Activated naive CD8-positive, alpha-beta T cell treated with anti-CD3 and anti-CD28 coated beads for 36 hours (primary cell): ENCODE measurements around the gene DYNC2I2. TPM values are rescaled to one million over a fixed set of nuclear protein-coding genes. Genes with fewer than 3 reads are reported as not detected.
"Not testable (repeated sequence)": the region's sequence is repeated elsewhere in the genome, so short reads cannot be mapped to it uniquely, and the experiment has no call there.

Source experiments
- DNase-seq: peaks from one replicate; pipeline ENCODE4 v3.0.0; 2021
- H3K27ac Mint-ChIP-seq: one replicate; pipeline ENCODE4 v1.8.0; 2022; ENCODE audit warnings: mild to moderate bottlenecking, moderate library complexity, mixed read lengths
- H3K27me3 Mint-ChIP-seq: one replicate; pipeline ENCODE4 v1.8.0; 2022; ENCODE audit warnings: mild to moderate bottlenecking, mixed read lengths
- H3K36me3 Mint-ChIP-seq: one replicate; pipeline ENCODE4 v1.8.0; 2021; ENCODE audit warnings: mild to moderate bottlenecking, mixed read lengths
- H3K4me1 Mint-ChIP-seq: one replicate; pipeline ENCODE4 v1.8.0; 2021; ENCODE audit warnings: mixed read lengths
- H3K4me3 Mint-ChIP-seq: one replicate; pipeline ENCODE4 v1.8.0; 2022; ENCODE audit warnings: mild to moderate bottlenecking, moderate library complexity, mixed read lengths
- H3K9me3 Mint-ChIP-seq: one replicate; pipeline ENCODE4 v1.8.0; 2022; ENCODE audit warnings: mixed read lengths
- total RNA-seq, 2 experiments: library from RNA; stranded (reverse); gene quantifications; one replicate each; pipeline ENCODE4 v1.2.3, GENCODE V29; 2021

The DYNC2I2 gene
- total RNA-seq, 2 experiments from 2014 or later = 34.3 to 38.1 TPM

- Mint-ChIP-seq H3K27ac (peak overlapping the region; percentile 97), H3K9me3 (no peaks in the 10 kb centered on the region), H3K36me3 (peaks cover 44% of the 10 kb centered on the region), H3K4me3 (peak overlapping the region; percentile 96), H3K27me3 (peaks cover 4% of the 10 kb centered on the region), H3K4me1 (peaks cover 57% of the 10 kb centered on the region)
- DNase-seq = peak; percentile 32
Observed at GRCh38 chr9:128689820-128690683, 33.4 kb upstream of the DYNC2I2 start.

DNA sequence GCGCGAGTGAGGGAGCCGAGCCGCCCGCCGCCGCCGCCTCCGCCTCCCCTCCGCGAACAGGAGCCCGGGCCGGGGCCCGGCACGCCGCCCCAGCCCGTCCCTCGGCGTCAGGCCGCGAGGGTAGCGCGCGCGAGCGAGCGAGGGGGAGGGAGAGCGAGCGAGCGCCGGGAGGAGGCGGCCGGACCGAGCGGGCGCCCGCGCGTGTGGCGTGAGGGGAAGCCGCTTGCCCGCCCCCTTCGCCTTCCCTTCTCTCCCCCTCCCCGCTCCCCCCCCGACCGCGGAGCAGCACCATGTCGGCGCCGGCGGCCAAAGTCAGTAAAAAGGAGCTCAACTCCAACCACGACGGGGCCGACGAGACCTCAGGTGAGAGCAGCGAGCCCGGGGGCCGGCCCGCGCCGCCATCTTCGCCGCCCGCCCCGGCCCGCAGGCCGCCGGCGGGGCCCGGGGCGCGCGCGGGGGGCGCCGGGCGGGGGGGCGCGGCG lies 32.7 kb upstream of the DYNC2I2 start:
- H3K27ac Mint-ChIP-seq = peak overlapping the region; percentile 27
- DNase-seq = no peak
- peaks cover 38% of the 10 kb centered on the region for H3K36me3 Mint-ChIP-seq
- H3K4me3 Mint-ChIP-seq = peak overlapping the region; percentile 63
- peaks cover 59% of the 10 kb centered on the region for H3K4me1 Mint-ChIP-seq
- H3K9me3 Mint-ChIP-seq = no peaks in the 10 kb centered on the region
- H3K27me3 Mint-ChIP-seq = peaks cover 4% of the 10 kb centered on the region

- Mint-ChIP-seq H3K36me3 (peaks cover 39% of the 10 kb centered on the region), H3K9me3 (no peaks in the 10 kb centered on the region), H3K4me3 (peak within 1 kb of the TSS; percentile 81), H3K27me3 (peaks cover 4% of the 10 kb centered on the region), H3K4me1 (peaks cover 57% of the 10 kb centered on the region), H3K27ac (peak within 1 kb of the TSS; percentile 88)
- peak; percentile 99 for DNase-seq
Observed at GRCh38 chr9:128688501-128689292, 32.0 kb upstream of the DYNC2I2 start, which contains the start of gene SET. Gene SET (plus strand): TSS chr9:128689222. CDS start chr9:128689583, 361 bp downstream.

GRCh38 chr9:128687453-128687852 lies 30.8 kb upstream of the DYNC2I2 start:
- Mint-ChIP-seq H3K4me3 (peak overlapping the region; percentile 81), H3K36me3 (peaks cover 40% of the 10 kb centered on the region), H3K27me3 (peaks cover 4% of the 10 kb centered on the region), H3K4me1 (peaks cover 53% of the 10 kb centered on the region), H3K27ac (peak overlapping the region; percentile 88), H3K9me3 (no peaks in the 10 kb centered on the region)
- no peak for DNase-seq

DNA sequence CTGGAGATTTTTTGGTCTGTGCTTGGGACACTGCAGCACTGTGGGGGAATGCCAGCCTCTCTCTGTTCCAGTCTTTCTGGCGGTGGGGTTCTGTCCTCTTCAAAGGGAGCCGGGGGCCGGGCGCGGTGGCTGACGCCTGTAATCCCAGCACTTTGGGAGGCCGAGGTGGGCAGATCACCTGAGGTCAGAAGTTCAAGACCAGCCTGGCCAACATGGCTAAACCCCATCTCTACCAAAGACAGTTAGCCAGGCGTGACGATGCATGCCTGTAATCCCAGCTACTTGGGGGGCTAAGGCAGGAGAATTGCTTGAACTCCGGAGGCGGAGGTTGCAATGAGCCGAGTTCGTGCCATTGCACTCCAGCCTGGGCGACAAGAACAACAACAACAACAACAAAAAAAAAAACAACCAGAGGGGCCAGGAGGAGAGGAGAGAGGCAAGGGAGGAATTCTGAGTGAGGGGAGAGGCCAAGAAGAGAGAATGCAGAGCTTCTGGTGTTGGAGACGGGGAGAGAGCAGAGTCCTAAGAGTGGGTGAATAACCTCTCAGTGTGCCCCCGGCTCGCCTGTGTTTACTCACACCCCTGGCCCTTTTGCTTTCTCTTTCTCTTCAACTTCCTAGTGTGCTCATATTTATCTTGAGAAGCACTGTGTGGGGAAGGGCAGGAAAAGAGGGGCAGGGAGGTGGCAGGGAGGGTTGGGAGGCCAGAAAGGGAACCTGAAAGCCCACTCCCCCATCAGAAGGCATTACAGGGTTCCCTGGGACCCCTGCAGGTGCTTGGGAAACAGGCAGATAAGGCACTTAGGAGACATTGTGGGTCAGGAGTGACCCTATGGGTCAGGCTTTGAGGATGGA lies 29.2 kb upstream of the DYNC2I2 start:
- peak overlapping the region; percentile 96 for H3K27ac Mint-ChIP-seq
- H3K9me3 Mint-ChIP-seq = no peaks in the 10 kb centered on the region
- peak overlapping the region; percentile 97 for H3K4me3 Mint-ChIP-seq
- H3K27me3 Mint-ChIP-seq = peaks cover 4% of the 10 kb centered on the region
- peak; percentile 34 for DNase-seq
- H3K4me1 Mint-ChIP-seq = peaks cover 44% of the 10 kb centered on the region
- peaks cover 33% of the 10 kb centered on the region for H3K36me3 Mint-ChIP-seq

- Mint-ChIP-seq H3K4me1 (peaks cover 44% of the 10 kb centered on the region), H3K36me3 (peaks cover 27% of the 10 kb centered on the region), H3K4me3 (peak overlapping the region; percentile 97), H3K9me3 (no peaks in the 10 kb centered on the region), H3K27ac (peak overlapping the region; percentile 96), H3K27me3 (no peaks in the 10 kb centered on the region)
- peak; percentile 83 for DNase-seq
Observed at GRCh38 chr9:128684325-128685199, 27.9 kb upstream of the DYNC2I2 start.

- Mint-ChIP-seq H3K27me3 (no peaks in the 10 kb centered on the region), H3K36me3 (peaks cover 27% of the 10 kb centered on the region), H3K27ac (peak overlapping the region; percentile 96), H3K9me3 (no peaks in the 10 kb centered on the region), H3K4me3 (peak overlapping the region; percentile 97), H3K4me1 (peaks cover 44% of the 10 kb centered on the region)
- no peak for DNase-seq
Observed at GRCh38 chr9:128684065-128684324, 27.3 kb upstream of the DYNC2I2 start.

- peak overlapping the region; percentile 97 for H3K4me3 Mint-ChIP-seq
- peaks cover 27% of the 10 kb centered on the region for H3K36me3 Mint-ChIP-seq
- H3K27ac Mint-ChIP-seq = peak overlapping the region; percentile 96
- H3K9me3 Mint-ChIP-seq = no peaks in the 10 kb centered on the region
- DNase-seq = peak; percentile 59
- no peaks in the 10 kb centered on the region for H3K27me3 Mint-ChIP-seq
- peaks cover 44% of the 10 kb centered on the region for H3K4me1 Mint-ChIP-seq
Observed at GRCh38 chr9:128683340-128684064, 26.9 kb upstream of the DYNC2I2 start.

- no peak for DNase-seq
- Mint-ChIP-seq H3K27ac (no peak overlapping the region), H3K9me3 (no peaks in the 10 kb centered on the region), H3K36me3 (peaks cover 16% of the 10 kb centered on the region), H3K27me3 (no peaks in the 10 kb centered on the region), H3K4me3 (no peak overlapping the region), H3K4me1 (peaks cover 2% of the 10 kb centered on the region)
Observed at GRCh38 chr9:128677794-128678193, 21.1 kb upstream of the DYNC2I2 start.

DNA sequence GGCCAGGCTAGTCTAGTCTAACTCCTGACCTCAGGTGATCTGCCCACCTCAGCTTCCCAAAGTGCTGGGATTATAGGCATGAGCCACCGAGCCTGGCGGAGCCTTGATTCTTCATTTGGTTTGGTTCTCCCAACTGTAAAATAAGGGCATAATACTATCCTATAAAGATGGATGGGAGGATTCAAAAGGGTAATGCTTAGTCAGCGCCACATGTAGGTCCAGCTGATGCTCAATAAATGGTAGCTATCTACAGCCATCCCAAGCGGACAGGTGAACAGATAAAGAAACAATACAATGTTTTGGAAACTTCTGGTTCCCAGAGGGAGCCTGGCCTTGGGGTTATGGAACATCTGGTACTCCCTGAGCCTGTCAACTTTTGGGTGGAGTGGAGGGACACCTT lies 18.7 kb upstream of the DYNC2I2 start:
- H3K9me3 Mint-ChIP-seq = no peaks in the 10 kb centered on the region
- no peaks in the 10 kb centered on the region for H3K4me1 Mint-ChIP-seq
- no peak overlapping the region for H3K4me3 Mint-ChIP-seq
- DNase-seq = no peak
- H3K27ac Mint-ChIP-seq = no peak overlapping the region
- no peaks in the 10 kb centered on the region for H3K27me3 Mint-ChIP-seq
- peaks cover 7% of the 10 kb centered on the region for H3K36me3 Mint-ChIP-seq

GRCh38 chr9:128669786-128670185 lies 13.1 kb upstream of the DYNC2I2 start:
- Mint-ChIP-seq H3K4me3 (no peak overlapping the region), H3K27ac (no peak overlapping the region), H3K9me3 (no peaks in the 10 kb centered on the region), H3K36me3 (no peaks in the 10 kb centered on the region), H3K4me1 (no peaks in the 10 kb centered on the region), H3K27me3 (no peaks in the 10 kb centered on the region)
- DNase-seq = no peak

- not testable (repeated sequence) for H3K4me1 Mint-ChIP-seq, H3K36me3 Mint-ChIP-seq, H3K4me3 Mint-ChIP-seq, H3K27ac Mint-ChIP-seq, H3K27me3 Mint-ChIP-seq, DNase-seq, H3K9me3 Mint-ChIP-seq
Observed at GRCh38 chr9:128666481-128666941, 9.9 kb upstream of the DYNC2I2 start.

DNA sequence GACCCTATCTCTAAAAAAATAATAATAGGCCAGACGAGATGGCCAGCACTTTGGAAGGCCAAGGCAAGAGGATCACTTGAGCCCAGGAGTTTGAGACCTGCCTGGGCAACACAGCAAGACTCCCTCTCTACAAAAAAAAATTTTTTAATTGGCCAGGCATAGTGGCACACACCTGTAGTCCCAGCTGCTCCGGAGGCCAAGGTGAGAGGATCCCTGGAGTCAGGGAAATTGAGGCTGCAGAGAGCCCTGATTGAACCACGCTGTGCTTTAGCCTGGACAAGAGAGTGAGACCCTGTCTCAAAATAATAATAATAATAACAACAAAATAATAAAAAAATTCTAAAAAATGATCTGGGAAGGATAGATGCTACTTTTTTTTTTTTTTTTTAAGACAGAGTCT lies 1.1 kb upstream of the DYNC2I2 start:
- H3K4me3 Mint-ChIP-seq = no peak overlapping the region
- no peak overlapping the region for H3K27ac Mint-ChIP-seq
- peaks cover 5% of the 10 kb centered on the region for H3K4me1 Mint-ChIP-seq
- no peaks in the 10 kb centered on the region for H3K9me3 Mint-ChIP-seq
- H3K36me3 Mint-ChIP-seq = peaks cover 8% of the 10 kb centered on the region
- DNase-seq = no peak
- no peaks in the 10 kb centered on the region for H3K27me3 Mint-ChIP-seq
